K562 (cell line): Measurements from ENCODE around the gene CDT1. TPM values are rescaled to one million over a fixed set of nuclear protein-coding genes. Genes with fewer than 3 reads are reported as not detected.

Experiments used
- BMI1 ChIP-seq: fragments of 150-350 bp; IDR thresholded peaks from 2 replicates; pipeline ENCODE4 v1.6.1; 2014; ENCODE audit warnings: low read length
- CBX2 ChIP-seq: fragments of 200-600 bp; sonication (generic); IDR thresholded peaks from one replicate; pipeline ENCODE4 v1.6.1; 2012; ENCODE audit warnings: mild to moderate bottlenecking, low read length, inconsistent platforms; ENCODE audit not compliant: insufficient read depth, poor library complexity, severe bottlenecking
- ELK3 ChIP-seq: fragments of 450-650 bp; formaldehyde crosslinking; IDR thresholded peaks from 2 replicates; pipeline ENCODE4 v1.4.0; 2020; ENCODE audit warnings: mild to moderate bottlenecking
- EP400 ChIP-seq: fragments of 450-650 bp; IDR thresholded peaks from 2 replicates; pipeline ENCODE4 v1.6.1; 2017; ENCODE audit warnings: antibody characterized with exemption, mild to moderate bottlenecking, moderate library complexity
- FOXA1 ChIP-seq: fragments of 450-650 bp; IDR thresholded peaks from 2 replicates; pipeline ENCODE4 v1.6.1; 2016; ENCODE audit warnings: mild to moderate bottlenecking, borderline replicate concordance
- HNRNPLL ChIP-seq: fragments of 200-400 bp; formaldehyde crosslinking; IDR thresholded peaks from 2 replicates; pipeline ENCODE4 v1.6.1; 2017; ENCODE audit warnings: low read length, low read depth, mild to moderate bottlenecking; ENCODE audit not compliant: poor library complexity, severe bottlenecking
- KDM1A ChIP-seq, 2 experiments: fragments of 450-650 bp; IDR thresholded peaks; 2 replicates each; pipeline ENCODE4 v1.6.1; 2016; ENCODE audit warnings: mild to moderate bottlenecking in 2 of 2
- KDM2B ChIP-seq: fragments of 250-450 bp; sonication (Bioruptor Pico); IDR thresholded peaks from 2 replicates; pipeline ENCODE4 v1.8.0; 2021; ENCODE audit warnings: mild to moderate bottlenecking, moderate library complexity
- NFYB ChIP-seq: IDR thresholded peaks from 2 replicates; pipeline ENCODE4 v1.6.1; 2011; ENCODE audit warnings: mild to moderate bottlenecking, moderate library complexity; ENCODE audit not compliant: insufficient read length; ENCODE audit errors: extremely low read depth
- PKNOX1 ChIP-seq: fragments of 450-650 bp; IDR thresholded peaks from 2 replicates; pipeline ENCODE4 v1.6.1; 2016
- SOX6 ChIP-seq: fragments of 450-650 bp; IDR thresholded peaks from 2 replicates; pipeline ENCODE4 v1.6.1; 2014; ENCODE audit warnings: mild to moderate bottlenecking
- VEZF1 ChIP-seq: fragments of 200-800 bp; sonication (Bioruptor generic); IDR thresholded peaks from 2 replicates; pipeline ENCODE4 v1.6.1; 2017; ENCODE audit warnings: missing genetic modification characterization, missing compliant biosample characterization
- ZFX ChIP-seq: sonication (generic); formaldehyde crosslinking; IDR thresholded peaks from 2 replicates; pipeline ENCODE4 v1.8.0; 2022; ENCODE audit warnings: mild to moderate bottlenecking, missing genetic modification reagents, moderate library complexity
- ZNF165 ChIP-seq: fragments of 250-450 bp; sonication (Bioruptor Pico); IDR thresholded peaks from 2 replicates; pipeline ENCODE4 v1.4.0; 2020; ENCODE audit warnings: borderline replicate concordance
- ZNF232 ChIP-seq: sonication (generic); formaldehyde crosslinking; IDR thresholded peaks from 2 replicates; pipeline ENCODE4 v1.8.0; 2022; ENCODE audit warnings: mild to moderate bottlenecking, missing genetic modification reagents
- ZNF311 ChIP-seq: fragments of 250-450 bp; sonication (Bioruptor Pico); IDR thresholded peaks from 2 replicates; pipeline ENCODE4 v1.4.0; 2020; ENCODE audit warnings: mild to moderate bottlenecking, moderate library complexity
- polyA plus RNA-seq, 8 experiments: library from polyadenylated mRNA; depleted of rRNA in 4 of 8; stranded (reverse) in 5 of 8; unstranded in 3 of 8; fragments of >200 nt; fragmentation: Nextera tagmentation in 2 of 8; fragmentation: Illumina TruSeq in 1 of 8; extraction: Ambion mirVana in 2 of 8; extraction: Trizol in 1 of 8; gene quantifications; 2 replicates each; pipeline versions ENCODE4 v1.2.1 to v1.2.3, GENCODE V29; 2011 to 2014; ENCODE audit warnings: inconsistent platforms in 1 of 8, missing spikeins in 1 of 8
- total RNA-seq, 7 experiments: library from RNA; depleted of rRNA in 6 of 7; stranded (reverse); fragments of >200 nt in 6 of 7; fragmentation: Illumina TruSeq in 2 of 7; extraction: Trizol in 2 of 7; gene quantifications; 2 replicates each; pipeline versions ENCODE4 v1.2.1 to v1.2.3, GENCODE V29; 2011 to 2021; ENCODE audit warnings: low replicate concordance in 1 of 7
- TF ChIP-seq, protein P1 (sequence below): fragments of 250-450 bp; sonication (Bioruptor Pico); IDR thresholded peaks from 2 replicates; pipeline ENCODE4 v1.5.0; 2020; ENCODE audit warnings: mild to moderate bottlenecking, borderline replicate concordance
- TF ChIP-seq, protein P2 (sequence below): IDR thresholded peaks from 3 replicates; pipeline ENCODE4 v1.6.1; 2011; ENCODE audit warnings: borderline replicate concordance, mild to moderate bottlenecking, moderate library complexity; ENCODE audit not compliant: insufficient read length; ENCODE audit errors: extremely low read depth

The CDT1 gene
- total and polyA plus RNA-seq, 9 of the 15 experiments (the other 6 are each of a cell fraction or from before 2014, with no cell fraction given) = 0.92 to 178 (median 14.2) TPM

DNA sequence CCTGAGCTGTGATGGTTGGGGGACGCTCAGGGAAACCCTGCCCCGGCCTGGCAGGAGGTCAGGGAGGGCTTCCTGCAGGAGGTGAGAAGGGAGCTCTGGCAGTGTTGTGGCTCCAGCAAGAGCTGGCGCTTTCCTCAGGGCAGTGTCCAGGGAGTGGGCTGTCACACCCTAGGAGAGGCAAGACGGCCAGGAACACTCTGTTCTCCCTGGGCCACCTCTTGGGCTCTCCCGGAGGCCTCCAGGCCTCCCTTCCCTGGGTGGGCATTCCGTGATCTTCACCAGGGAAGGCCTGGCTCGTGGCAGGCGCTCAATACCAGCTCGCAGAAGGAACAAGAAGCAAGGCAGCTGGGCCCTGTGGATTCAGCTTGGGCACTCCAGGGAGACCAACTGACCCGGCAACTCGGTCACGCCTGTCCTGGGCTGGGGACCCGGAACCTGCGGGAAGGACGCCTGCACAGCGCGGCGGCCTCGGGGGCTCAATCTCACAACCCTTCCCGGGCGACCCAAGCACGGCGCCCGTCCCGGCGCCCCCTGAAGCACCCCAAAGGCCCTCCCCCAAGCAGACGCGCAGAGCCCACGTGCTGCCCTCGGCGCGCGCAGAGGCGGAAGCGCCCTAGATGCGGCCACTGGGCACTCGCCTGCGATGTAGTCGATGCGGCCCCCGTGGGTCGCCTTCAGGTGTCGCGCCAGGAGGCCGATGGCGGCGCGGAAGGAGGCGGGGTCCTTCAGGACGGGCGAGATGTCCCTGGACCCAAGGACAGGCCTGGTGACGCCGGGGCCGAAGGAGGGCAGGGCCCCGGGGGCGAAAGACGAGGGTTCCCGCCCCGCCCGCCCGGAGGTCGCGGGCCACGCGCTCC, 7.6 kb downstream of the CDT1 start (continued):
- TF ChIP-seq VEZF1 (CRISPR knock-in tag) (no peak), FOXA1 (no peak), EP400 (no peak), KDM1A (IDR thresholded peaks at IDR 0.05) (no peak), KDM2B (0 out of 2 replicates have a peak, but pooled peaks have one; percentile 8), BMI1 (no peak), ZNF232 (CRISPR knock-in tag) (no peak), ZNF311 (no peak), ZNF165 (CRISPR knock-in tag) (no peak), CBX2 (no peak), SOX6 (no peak), HNRNPLL (no peak), ZFX (CRISPR knock-in tag) (no peak), NFYB (no peak), PKNOX1 (no peak), ELK3 (CRISPR knock-in tag) (no peak)
- TF ChIP-seq, protein P1, sequence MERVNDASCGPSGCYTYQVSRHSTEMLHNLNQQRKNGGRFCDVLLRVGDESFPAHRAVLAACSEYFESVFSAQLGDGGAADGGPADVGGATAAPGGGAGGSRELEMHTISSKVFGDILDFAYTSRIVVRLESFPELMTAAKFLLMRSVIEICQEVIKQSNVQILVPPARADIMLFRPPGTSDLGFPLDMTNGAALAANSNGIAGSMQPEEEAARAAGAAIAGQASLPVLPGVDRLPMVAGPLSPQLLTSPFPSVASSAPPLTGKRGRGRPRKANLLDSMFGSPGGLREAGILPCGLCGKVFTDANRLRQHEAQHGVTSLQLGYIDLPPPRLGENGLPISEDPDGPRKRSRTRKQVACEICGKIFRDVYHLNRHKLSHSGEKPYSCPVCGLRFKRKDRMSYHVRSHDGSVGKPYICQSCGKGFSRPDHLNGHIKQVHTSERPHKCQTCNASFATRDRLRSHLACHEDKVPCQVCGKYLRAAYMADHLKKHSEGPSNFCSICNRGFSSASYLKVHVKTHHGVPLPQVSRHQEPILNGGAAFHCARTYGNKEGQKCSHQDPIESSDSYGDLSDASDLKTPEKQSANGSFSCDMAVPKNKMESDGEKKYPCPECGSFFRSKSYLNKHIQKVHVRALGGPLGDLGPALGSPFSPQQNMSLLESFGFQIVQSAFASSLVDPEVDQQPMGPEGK (CRISPR knock-in tag) = no peak
- TF ChIP-seq, protein P2, sequence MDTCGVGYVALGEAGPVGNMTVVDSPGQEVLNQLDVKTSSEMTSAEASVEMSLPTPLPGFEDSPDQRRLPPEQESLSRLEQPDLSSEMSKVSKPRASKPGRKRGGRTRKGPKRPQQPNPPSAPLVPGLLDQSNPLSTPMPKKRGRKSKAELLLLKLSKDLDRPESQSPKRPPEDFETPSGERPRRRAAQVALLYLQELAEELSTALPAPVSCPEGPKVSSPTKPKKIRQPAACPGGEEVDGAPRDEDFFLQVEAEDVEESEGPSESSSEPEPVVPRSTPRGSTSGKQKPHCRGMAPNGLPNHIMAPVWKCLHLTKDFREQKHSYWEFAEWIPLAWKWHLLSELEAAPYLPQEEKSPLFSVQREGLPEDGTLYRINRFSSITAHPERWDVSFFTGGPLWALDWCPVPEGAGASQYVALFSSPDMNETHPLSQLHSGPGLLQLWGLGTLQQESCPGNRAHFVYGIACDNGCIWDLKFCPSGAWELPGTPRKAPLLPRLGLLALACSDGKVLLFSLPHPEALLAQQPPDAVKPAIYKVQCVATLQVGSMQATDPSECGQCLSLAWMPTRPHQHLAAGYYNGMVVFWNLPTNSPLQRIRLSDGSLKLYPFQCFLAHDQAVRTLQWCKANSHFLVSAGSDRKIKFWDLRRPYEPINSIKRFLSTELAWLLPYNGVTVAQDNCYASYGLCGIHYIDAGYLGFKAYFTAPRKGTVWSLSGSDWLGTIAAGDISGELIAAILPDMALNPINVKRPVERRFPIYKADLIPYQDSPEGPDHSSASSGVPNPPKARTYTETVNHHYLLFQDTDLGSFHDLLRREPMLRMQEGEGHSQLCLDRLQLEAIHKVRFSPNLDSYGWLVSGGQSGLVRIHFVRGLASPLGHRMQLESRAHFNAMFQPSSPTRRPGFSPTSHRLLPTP = no peak
